Activated CD4-positive, alpha-beta T cell treated with anti-CD3 and anti-CD28 coated beads for 36 hours (primary cell): ENCODE data around the gene LGALS9B. TPM values are rescaled to one million over a fixed set of nuclear protein-coding genes. Genes with fewer than 3 reads are reported as not detected.
"Not testable (repeated sequence)": the region's sequence is repeated elsewhere in the genome, so short reads cannot be mapped to it uniquely, and the experiment has no call there.

ENCODE experiments used
- ATAC-seq: fragments of 200-7000 bp; cut with Tn5 transposase; one replicate; pipeline ENCODE4 v1.10.0; 2021; ENCODE audit warnings: mild to moderate bottlenecking, moderate library complexity
- CTCF ChIA-PET: fragments of 350-600 bp; sonication (Branson Sonifier 250); formaldehyde crosslinking; loops from one replicate; lab custom pipeline; 2021; ENCODE audit warnings: antibody characterized with exemption; lab: Charles Lee
- POLR2A ChIA-PET: fragments of 350-600 bp; sonication (Branson Sonifier 250); formaldehyde crosslinking; loops from one replicate; lab custom pipeline; 2021; ENCODE audit warnings: antibody characterized with exemption, inconsistent platforms; lab: Charles Lee
- DNase-seq: peaks from one replicate; pipeline ENCODE4 v3.0.0-alpha.2; 2020
- H3K27ac Mint-ChIP-seq: one replicate; pipeline ENCODE4 v1.8.0; 2021; ENCODE audit warnings: mixed read lengths
- H3K27me3 Mint-ChIP-seq: one replicate; pipeline ENCODE4 v1.8.0; 2021; ENCODE audit warnings: mixed read lengths
- H3K36me3 Mint-ChIP-seq: one replicate; pipeline ENCODE4 v1.8.0; 2021; ENCODE audit warnings: low read depth, mixed read lengths
- H3K4me1 Mint-ChIP-seq: one replicate; pipeline ENCODE4 v1.8.0; 2021; ENCODE audit warnings: mixed read lengths
- H3K4me3 Mint-ChIP-seq: one replicate; pipeline ENCODE4 v1.8.0; 2021; ENCODE audit warnings: mild to moderate bottlenecking, moderate library complexity, mixed read lengths
- H3K9me3 Mint-ChIP-seq: one replicate; pipeline ENCODE4 v1.8.0; 2021; ENCODE audit warnings: low read depth, mixed read lengths
- intact Hi-C, 2 experiments: fragments of 100-400 bp; cut with DNase I in 1 of 2; cut with micrococcal nuclease in 1 of 2; formaldehyde crosslinking; loops; one replicate each; pipeline versions ENCODE4 v1.14.2 to v1.15.1; 2022 to 2024; cut with DNase I, micrococcal nuclease
- total RNA-seq, 2 experiments: library from RNA; stranded (reverse); gene quantifications; one replicate each; pipeline ENCODE4 v1.2.3, GENCODE V29; 2021

The LGALS9B gene
- total RNA-seq, 2 experiments from 2014 or later, result not detected

DNA sequence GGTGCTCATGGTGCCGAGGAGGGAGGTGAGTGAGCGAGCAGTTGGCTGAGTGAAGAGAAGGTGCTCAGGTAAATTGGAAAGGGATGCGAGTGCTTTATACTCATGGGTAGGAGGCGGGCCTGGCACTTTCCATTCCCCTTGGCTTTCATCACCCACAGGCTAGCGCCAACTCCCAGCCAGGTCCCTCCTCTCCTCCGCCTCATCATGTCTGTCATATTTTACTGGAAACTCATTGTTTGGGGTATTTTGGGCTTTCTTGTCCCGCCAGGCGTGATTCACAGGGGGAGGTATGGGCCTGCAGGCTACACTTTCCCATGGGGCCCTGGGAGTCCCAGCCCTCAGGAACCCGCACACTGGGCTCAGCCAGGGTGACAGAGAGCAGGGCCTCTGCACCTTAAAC lies 26.8 kb upstream of the LGALS9B start:
- CTCF ChIA-PET, H3K27me3 Mint-ChIP-seq, H3K9me3 Mint-ChIP-seq, H3K4me3 Mint-ChIP-seq, POLR2A ChIA-PET, H3K36me3 Mint-ChIP-seq, DNase-seq, H3K4me1 Mint-ChIP-seq, H3K27ac Mint-ChIP-seq, intact Hi-C loops, ATAC-seq: not testable (repeated sequence)

DNA sequence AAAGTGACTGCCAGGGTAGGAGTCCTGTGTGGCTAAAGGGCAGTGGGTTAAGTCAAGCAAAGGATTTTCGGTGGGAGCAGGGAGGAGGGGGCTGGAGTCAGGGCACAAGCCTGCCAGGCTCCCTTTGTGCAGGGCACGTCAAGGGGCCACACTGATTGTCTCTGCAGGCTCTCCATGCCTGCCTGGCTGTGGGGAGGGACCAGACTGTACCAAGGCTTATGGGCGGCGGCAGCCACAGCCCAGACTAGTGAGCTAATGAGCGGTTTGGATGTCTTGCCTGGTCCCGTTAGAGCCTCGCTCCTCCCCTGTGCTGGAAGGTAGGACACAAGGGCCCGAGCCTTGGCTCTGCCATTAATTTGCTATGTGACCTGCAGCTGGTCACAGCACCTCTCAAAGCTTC lies 25.6 kb upstream of the LGALS9B start:
- ATAC-seq, DNase-seq, H3K27me3 Mint-ChIP-seq, POLR2A ChIA-PET, H3K27ac Mint-ChIP-seq, intact Hi-C loops, H3K36me3 Mint-ChIP-seq, H3K9me3 Mint-ChIP-seq, H3K4me1 Mint-ChIP-seq, H3K4me3 Mint-ChIP-seq, CTCF ChIA-PET: not testable (repeated sequence)

DNA sequence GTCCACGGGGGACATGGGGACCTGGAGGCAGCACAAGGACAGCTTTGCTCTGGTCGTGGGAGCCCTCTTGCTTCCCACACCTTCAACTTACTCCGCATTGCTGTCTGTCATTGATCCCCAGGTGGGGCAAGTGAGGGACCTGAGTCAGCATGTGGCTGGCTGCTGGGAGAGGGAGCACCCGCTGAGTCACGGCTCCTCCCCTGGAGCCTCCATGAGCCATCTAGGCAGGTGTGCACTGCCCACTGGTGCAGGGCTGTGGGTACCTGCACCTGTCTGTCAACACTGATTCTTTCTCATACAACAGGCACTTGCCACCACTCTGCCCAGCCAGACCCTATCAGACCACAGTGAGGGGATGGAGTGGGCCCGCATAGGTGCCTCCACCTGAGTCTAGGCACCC lies 24.8 kb upstream of the LGALS9B start:
- CTCF ChIA-PET, result not testable (repeated sequence)

DNA sequence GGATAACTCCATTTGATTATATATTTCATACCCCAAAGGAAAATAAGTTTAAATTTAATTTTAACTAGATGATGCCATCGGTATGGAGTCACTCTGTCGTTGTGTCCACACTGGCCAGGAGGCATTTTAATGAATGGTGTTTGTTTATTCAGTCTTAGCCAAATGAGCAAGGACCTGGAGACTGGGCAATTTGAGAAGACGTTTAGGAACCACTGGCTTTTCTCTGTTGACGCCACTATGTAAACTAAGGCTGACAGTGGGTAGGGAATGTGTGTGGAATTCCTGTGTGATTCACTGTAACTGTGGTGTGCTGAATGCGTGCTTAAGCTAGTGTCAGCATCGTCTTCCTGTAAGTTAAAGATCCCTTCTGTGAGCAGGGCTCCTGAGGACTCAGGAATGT lies 17.6 kb upstream of the LGALS9B start:
- H3K27me3 Mint-ChIP-seq, H3K9me3 Mint-ChIP-seq, ATAC-seq, CTCF ChIA-PET, POLR2A ChIA-PET, H3K4me1 Mint-ChIP-seq, H3K4me3 Mint-ChIP-seq, intact Hi-C loops, DNase-seq, H3K36me3 Mint-ChIP-seq, H3K27ac Mint-ChIP-seq: not testable (repeated sequence)

More for the DNA sequence above, 24.8 kb upstream of the LGALS9B start:
- ATAC-seq, H3K27me3 Mint-ChIP-seq, H3K36me3 Mint-ChIP-seq, H3K27ac Mint-ChIP-seq, H3K4me3 Mint-ChIP-seq, intact Hi-C loops, H3K4me1 Mint-ChIP-seq, DNase-seq, H3K9me3 Mint-ChIP-seq, POLR2A ChIA-PET: not testable (repeated sequence)

DNA sequence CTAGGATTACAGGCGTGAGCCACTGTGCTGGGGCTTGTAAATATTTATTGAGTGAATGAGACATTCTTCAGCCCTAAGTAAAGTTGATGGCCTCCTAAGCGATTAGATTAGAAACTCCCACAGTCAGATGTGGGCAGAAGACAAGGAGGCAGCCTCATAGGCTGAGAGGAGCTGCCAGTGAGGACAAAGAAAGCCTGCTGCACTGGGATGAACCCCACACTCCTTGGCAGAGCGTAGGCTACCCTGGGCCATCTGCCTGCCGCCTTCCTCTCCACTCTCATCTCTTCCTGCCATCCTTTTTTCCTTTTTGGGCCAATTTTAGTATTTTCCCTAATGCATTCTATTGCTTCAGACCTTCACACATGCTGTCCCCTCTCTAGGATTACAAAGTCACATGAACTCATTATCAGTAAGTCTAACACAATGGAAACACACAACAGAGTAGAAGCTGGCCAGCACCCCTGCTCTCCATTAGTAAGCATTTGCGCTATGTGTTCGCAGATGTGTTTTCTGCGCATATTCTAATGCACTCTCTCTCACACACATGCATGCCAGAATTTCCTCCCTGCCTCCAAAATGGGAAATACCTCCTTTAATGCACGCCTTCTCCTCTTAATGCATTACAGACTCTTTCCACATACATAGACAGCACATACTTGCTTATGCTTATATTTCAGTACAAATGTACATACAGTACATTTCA lies 12.7 kb upstream of the LGALS9B start:
- H3K36me3 Mint-ChIP-seq, H3K27me3 Mint-ChIP-seq, H3K9me3 Mint-ChIP-seq, ATAC-seq, DNase-seq, POLR2A ChIA-PET, CTCF ChIA-PET, intact Hi-C loops, H3K27ac Mint-ChIP-seq, H3K4me3 Mint-ChIP-seq, H3K4me1 Mint-ChIP-seq: not testable (repeated sequence)

DNA sequence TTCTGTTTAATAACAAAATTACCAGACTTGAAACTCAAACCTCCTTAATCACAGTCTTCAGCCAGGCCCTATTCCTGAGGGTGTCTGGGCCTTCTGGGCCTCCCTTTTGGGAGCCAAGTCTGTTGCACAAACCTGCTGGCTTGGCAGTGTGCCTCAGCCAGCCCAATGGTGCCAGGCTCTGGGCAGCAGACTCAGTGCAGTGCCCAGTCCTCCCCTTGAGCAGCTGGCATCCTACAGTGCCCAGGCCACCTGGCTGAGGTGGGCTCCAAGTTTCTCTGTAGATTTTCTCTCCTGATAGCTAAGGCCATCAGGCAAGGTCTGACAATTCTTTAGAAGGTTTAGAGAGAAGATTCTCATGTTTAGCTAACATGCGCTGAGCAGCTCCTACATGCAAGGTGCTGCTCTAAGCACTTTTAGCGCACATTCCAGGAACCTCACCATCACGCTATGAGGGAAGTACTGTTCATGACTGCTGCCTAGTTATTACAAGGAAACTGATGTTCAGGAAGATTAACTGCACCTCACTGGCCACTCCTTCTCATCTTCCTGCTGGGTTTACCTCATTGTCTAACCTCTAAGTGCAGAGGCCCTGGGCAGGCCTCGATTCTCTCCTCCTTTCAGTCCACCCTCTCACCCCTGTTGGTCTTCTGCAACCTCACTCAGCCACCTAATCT lies 10.2 kb upstream of the LGALS9B start:
- CTCF ChIA-PET, H3K27ac Mint-ChIP-seq, H3K36me3 Mint-ChIP-seq, H3K4me3 Mint-ChIP-seq, H3K27me3 Mint-ChIP-seq, H3K9me3 Mint-ChIP-seq, DNase-seq, intact Hi-C loops, H3K4me1 Mint-ChIP-seq, POLR2A ChIA-PET, ATAC-seq: not testable (repeated sequence)

DNA sequence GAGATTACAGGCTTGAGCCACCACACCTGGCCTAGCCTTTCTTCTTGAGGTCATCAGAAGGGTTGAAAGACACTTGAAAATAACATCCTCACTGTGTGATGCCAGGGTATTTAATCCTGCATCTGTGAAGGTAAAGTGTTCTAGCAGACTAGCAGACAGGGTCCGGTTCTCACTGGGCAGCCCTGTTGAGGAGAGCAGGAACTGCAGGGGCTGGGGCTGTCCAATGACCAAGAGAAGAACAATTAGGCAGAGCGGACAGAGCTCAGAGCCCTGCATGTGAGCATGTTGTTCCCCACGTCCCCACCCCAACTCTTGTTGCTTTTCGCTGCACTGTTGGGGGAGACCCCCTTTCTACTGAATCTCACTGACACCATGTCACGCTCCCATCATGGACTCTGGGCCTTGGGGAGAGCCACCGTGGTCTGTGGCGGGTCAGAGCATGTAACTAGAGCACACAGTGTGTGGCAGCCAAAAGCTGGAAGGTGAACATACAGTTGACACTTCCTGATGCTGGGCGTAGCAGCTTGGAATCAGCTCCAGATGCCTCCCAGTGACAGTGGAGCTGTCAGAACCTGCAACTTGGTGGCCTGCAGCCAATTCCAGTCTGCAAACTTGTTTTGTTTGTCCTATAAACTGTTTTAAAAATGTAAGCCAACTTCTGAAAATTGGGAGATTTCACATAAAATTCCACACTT lies 7.9 kb upstream of the LGALS9B start:
- H3K9me3 Mint-ChIP-seq, ATAC-seq, intact Hi-C loops, POLR2A ChIA-PET, H3K27ac Mint-ChIP-seq, H3K27me3 Mint-ChIP-seq, H3K4me3 Mint-ChIP-seq, H3K36me3 Mint-ChIP-seq, H3K4me1 Mint-ChIP-seq, DNase-seq, CTCF ChIA-PET: not testable (repeated sequence)

DNA sequence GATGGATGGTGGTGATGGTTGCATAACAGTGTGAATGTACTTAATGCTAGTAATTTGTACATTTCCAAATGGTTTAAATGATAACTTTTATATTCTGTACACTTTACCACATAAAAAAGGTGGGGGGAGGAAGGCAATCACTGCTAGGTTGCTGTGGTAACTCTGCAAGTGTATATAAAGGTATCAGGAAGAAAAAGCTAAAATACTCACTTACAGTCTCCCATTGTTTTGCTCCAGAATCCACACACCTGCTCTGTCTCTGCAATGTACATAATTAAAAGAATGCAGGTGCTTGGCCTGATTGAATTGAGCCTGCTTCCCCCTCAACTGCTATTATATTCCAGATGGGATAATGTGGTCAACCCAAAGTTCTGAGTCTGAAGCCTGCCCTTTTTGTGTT lies 6.7 kb upstream of the LGALS9B start:
- intact Hi-C loops, H3K36me3 Mint-ChIP-seq, H3K27ac Mint-ChIP-seq, H3K27me3 Mint-ChIP-seq, POLR2A ChIA-PET, H3K9me3 Mint-ChIP-seq, DNase-seq, H3K4me1 Mint-ChIP-seq, ATAC-seq, H3K4me3 Mint-ChIP-seq, CTCF ChIA-PET: not testable (repeated sequence)

DNA sequence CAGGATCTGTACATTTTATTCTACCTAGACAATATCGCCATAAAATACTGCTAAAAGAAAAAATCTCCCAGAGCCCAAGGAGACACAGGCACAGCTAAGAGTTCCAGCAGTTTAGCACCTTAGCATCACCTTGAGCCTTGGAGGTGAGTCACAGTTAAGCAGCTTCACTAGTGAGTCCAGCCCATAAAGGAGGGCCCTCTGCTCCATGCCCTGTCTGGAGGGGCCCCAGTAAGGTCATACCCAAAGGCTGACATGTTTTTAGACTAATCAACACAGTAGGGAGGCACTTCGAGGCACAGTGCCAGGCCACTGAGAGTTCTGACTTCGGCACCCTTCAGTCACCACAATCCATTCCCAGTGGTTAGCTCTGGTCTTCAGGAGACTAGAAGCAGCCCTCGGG lies 2.6 kb upstream of the LGALS9B start:
- H3K27ac Mint-ChIP-seq, POLR2A ChIA-PET, DNase-seq, H3K27me3 Mint-ChIP-seq, H3K9me3 Mint-ChIP-seq, CTCF ChIA-PET, H3K4me1 Mint-ChIP-seq, intact Hi-C loops, H3K36me3 Mint-ChIP-seq, H3K4me3 Mint-ChIP-seq, ATAC-seq: not testable (repeated sequence)

DNA sequence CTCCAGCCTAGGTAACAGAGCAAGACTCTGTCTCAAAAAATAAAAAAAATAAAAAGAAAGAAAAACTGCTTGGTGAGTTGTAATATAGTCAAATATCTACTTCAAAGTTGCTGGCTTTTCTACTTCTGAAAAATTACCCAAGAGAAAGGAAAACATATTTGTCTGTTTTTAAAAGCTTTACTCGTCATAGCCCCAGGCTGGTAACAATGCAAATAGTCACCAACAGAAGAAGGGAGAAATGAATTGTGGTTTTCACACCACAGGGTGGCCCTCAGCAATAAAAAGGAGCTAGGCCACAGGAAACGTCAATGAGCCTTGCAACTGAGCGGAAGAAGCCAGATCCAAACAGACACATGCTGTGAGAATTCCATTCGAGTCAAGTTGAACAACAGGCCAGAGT lies 1.8 kb upstream of the LGALS9B start:
- CTCF ChIA-PET, H3K27me3 Mint-ChIP-seq, H3K36me3 Mint-ChIP-seq, POLR2A ChIA-PET, H3K4me1 Mint-ChIP-seq, H3K9me3 Mint-ChIP-seq, ATAC-seq, DNase-seq, H3K4me3 Mint-ChIP-seq, H3K27ac Mint-ChIP-seq, intact Hi-C loops: not testable (repeated sequence)

DNA sequence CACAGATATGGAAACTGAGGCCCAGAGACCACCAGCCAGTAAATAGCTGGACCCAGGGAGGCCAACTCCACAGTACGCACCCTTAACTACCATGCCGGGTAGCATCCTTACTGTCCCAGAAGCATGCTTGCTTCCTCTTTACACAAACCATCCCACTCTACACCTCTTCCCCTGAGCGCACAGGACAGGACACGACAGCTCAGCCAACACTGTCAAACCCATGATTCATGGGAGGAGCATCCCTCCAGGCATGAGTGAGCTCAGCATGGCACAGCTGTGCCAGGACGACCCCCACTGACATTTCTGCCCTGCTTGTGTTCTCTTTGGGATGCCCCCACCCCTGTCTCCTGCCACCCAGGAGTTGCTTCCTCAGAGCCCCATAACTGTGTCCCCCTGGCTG lies 340 bp downstream of the LGALS9B start:
- H3K36me3 Mint-ChIP-seq, H3K27ac Mint-ChIP-seq, intact Hi-C loops, POLR2A ChIA-PET, CTCF ChIA-PET, H3K4me3 Mint-ChIP-seq, H3K27me3 Mint-ChIP-seq, H3K9me3 Mint-ChIP-seq, H3K4me1 Mint-ChIP-seq, DNase-seq: not testable (repeated sequence)
- ATAC-seq, result peak; percentile 55

DNA sequence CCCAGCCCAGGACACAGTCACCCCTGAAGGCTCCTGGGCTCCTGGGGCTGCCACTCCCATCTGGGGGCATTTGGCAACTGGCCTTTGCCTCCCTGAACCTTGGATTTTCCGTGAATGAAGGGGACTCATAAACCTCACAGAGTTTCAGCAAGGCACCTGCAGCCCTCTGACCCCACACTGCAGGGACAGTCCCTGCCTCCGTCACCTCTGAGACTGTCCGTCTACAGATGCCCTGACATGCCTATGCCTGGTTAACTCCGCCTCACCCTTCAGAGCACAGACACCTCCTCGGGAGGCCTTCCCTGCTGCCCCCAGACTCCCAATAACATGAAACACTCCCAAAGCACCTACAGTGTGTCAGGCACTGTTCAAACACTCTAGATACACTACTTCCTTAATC lies 786 bp downstream of the LGALS9B start:
- H3K4me3 Mint-ChIP-seq, CTCF ChIA-PET, H3K36me3 Mint-ChIP-seq, H3K9me3 Mint-ChIP-seq, POLR2A ChIA-PET, ATAC-seq, intact Hi-C loops, DNase-seq, H3K27me3 Mint-ChIP-seq, H3K27ac Mint-ChIP-seq, H3K4me1 Mint-ChIP-seq: not testable (repeated sequence)
